ENCODE data around the gene MYO3B.

The MYO3B gene

GRCh38 chr2:170336408-170336807, 158.5 kb downstream of the MYO3B start:
- no peak for TF ChIP-seq CTCF (conservative IDR thresholded peaks at IDR 0.05; ENCODE audit: low read depth, low read length)
- no peak overlapping the region for H3K4me3 ChIP-seq (ENCODE audit: low read depth, low read length)
- DNase-seq (ENCODE audit: low read depth) = no peak

GRCh38 chr2:170336916-170337315, 159.0 kb downstream of the MYO3B start:
- DNase-seq (ENCODE audit: low read depth) = no peak
- H3K4me3 ChIP-seq (ENCODE audit: low read depth, low read length) = no peak overlapping the region
- TF ChIP-seq CTCF (conservative IDR thresholded peaks at IDR 0.05; ENCODE audit: low read depth, low read length) = no peak

GRCh38 chr2:170339322-170339721, 161.4 kb downstream of the MYO3B start:
- no peak overlapping the region for H3K4me3 ChIP-seq (ENCODE audit: low read depth, low read length)
- no peak for DNase-seq (ENCODE audit: low read depth)
- TF ChIP-seq CTCF (conservative IDR thresholded peaks at IDR 0.05; ENCODE audit: low read depth, low read length) = no peak

GRCh38 chr2:170339750-170340692, 162.1 kb downstream of the MYO3B start:
- no peak overlapping the region for H3K4me3 ChIP-seq (ENCODE audit: low read depth, low read length)
- no peak for DNase-seq (ENCODE audit: low read depth)
- TF ChIP-seq CTCF (conservative IDR thresholded peaks at IDR 0.05; ENCODE audit: low read depth, low read length) = no peak

- TF ChIP-seq CTCF (conservative IDR thresholded peaks at IDR 0.05; ENCODE audit: low read depth, low read length) = no peak
- H3K4me3 ChIP-seq (ENCODE audit: low read depth, low read length) = no peak overlapping the region
- DNase-seq (ENCODE audit: low read depth) = no peak
These were observed 162.7 kb downstream of the MYO3B start for GRCh38 chr2:170340693-170341068.

- no peak overlapping the region for H3K4me3 ChIP-seq (ENCODE audit: low read depth, low read length)
- TF ChIP-seq CTCF (conservative IDR thresholded peaks at IDR 0.05; ENCODE audit: low read depth, low read length) = no peak
- no peak for DNase-seq (ENCODE audit: low read depth)
These were observed 164.0 kb downstream of the MYO3B start for GRCh38 chr2:170341684-170342623.
